Measurements from ENCODE around the gene TEKT3. TPM values are rescaled to one million over a fixed set of nuclear protein-coding genes. Genes with fewer than 3 reads are reported as not detected.
A peak's percentile ranks its signal among the peaks of the same experiment; 100 is the strongest.

The TEKT3 gene
- total and polyA plus RNA-seq, 8 donors, result 0.65 to 2.7 (median 0.92) TPM; not detected in 5

DNA sequence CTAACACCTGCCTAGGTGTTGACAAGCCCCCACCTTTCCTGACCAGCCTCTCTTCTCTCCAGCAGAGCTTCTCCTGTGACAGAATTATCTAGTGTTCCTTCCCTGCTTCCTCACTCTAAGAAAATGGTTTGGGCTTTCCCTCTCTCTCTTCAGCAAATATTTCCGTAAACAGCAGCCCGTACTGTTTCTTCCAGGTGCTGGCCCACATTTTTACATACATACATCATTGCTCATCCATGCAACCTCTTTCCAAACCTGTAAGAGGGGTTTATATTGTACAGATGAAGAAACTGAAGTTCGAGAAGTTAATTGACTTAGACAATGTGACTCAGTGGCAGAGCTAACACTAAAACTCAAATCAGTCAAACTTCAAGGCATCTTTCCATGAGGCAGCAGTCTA lies 569 bp upstream of the TEKT3 start:
- H3K9me3 ChIP-seq, result no peaks in the 10 kb centered on the region
- DNase-seq, result no peak
- H3K36me3 ChIP-seq, result no peaks in the 10 kb centered on the region
- peaks cover 0 to 36% (median 23%) of the 10 kb centered on the region in 3 donors for H3K27me3 ChIP-seq
- peak overlapping the region; percentile 48 to 59 (median 54) for H3K4me3 ChIP-seq
- peaks cover 0 to 22% (median 13%) of the 10 kb centered on the region in 4 donors for H3K4me1 ChIP-seq
- H3K27ac ChIP-seq, result peak overlapping the region in 1 of 5 donors; percentile 14
- intact Hi-C loops (cut with DNase I; ENCODE audit: low total_unique reads), result no loop called here
- TF ChIP-seq POLR2A (IDR thresholded peaks at IDR 0.05) (no peak), EP300 (IDR thresholded peaks at IDR 0.05) (no peak), POLR2AphosphoS5 (IDR thresholded peaks at IDR 0.05) (no peak)
- TF ChIP-seq, protein P1, sequence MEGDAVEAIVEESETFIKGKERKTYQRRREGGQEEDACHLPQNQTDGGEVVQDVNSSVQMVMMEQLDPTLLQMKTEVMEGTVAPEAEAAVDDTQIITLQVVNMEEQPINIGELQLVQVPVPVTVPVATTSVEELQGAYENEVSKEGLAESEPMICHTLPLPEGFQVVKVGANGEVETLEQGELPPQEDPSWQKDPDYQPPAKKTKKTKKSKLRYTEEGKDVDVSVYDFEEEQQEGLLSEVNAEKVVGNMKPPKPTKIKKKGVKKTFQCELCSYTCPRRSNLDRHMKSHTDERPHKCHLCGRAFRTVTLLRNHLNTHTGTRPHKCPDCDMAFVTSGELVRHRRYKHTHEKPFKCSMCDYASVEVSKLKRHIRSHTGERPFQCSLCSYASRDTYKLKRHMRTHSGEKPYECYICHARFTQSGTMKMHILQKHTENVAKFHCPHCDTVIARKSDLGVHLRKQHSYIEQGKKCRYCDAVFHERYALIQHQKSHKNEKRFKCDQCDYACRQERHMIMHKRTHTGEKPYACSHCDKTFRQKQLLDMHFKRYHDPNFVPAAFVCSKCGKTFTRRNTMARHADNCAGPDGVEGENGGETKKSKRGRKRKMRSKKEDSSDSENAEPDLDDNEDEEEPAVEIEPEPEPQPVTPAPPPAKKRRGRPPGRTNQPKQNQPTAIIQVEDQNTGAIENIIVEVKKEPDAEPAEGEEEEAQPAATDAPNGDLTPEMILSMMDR (IDR thresholded peaks at IDR 0.05), result no peak
- 65 to 70% (median 67%) methylated on average over 3 of the region's 3 CpGs for WGBS, 5 donors

DNA sequence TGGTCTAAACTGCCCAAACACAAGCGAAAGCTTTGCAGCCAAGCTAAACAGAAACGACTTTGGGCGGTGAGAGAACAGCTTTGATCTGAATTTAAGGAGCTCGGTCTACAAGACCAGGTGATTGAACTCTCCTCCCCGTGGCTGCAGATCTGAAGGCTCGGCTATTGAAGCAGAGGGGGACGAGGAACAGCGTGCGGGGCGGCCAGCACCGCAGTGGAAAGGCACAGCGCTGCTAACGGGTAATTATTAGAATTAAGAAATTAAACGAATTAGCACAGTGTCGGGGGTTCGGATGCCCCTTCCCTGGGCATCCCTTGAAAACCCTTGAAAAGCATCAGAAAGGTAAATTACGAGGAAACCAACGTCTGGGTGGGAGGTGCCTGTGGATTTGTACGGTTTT lies 431 bp downstream of the TEKT3 start:
- Histone ChIP-seq H3K9me3 (no peaks in the 10 kb centered on the region), H3K27me3 (peaks cover 0 to 29% (median 23%) of the 10 kb centered on the region in 3 donors), H3K27ac (peak overlapping the region in 1 of 5 donors; percentile 14), H3K4me3 (peak overlapping the region; percentile 48 to 59 (median 54)), H3K4me1 (peaks cover 0 to 22% (median 13%) of the 10 kb centered on the region in 4 donors), H3K36me3 (no peaks in the 10 kb centered on the region)
- DNase-seq, result no peak
- intact Hi-C loops (cut with DNase I; ENCODE audit: low total_unique reads), result no loop called here
- TF ChIP-seq, protein P1 (IDR thresholded peaks at IDR 0.05), result no peak
- TF ChIP-seq POLR2A (IDR thresholded peaks at IDR 0.05), result no peak
- no peak for TF ChIP-seq EP300 (IDR thresholded peaks at IDR 0.05)
- no peak for TF ChIP-seq POLR2AphosphoS5 (IDR thresholded peaks at IDR 0.05)
- WGBS, 5 donors, result 3 to 10% (median 5%) methylated on average over 19 of the region's 19 CpGs

DNA sequence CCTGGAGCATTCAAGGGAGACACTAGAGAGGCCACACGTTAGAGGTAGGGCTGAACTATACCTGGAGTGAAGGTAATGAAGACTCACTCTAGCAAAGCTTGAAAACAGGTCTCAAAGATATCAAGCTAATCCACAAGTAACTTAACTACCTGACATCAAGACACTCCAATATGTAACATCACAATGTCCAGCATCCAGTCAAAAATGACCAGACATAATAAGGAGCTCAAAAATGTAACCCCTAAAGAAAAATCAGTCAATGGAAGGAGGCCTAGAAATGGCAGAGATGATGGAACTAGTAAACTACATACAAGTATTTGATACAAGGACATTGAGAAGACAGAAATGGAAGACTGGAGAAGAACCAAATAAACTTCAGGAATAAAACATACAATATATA lies 6.0 kb downstream of the TEKT3 start:
- H3K9me3 ChIP-seq, result peaks cover 0 to 8% (median 3%) of the 10 kb centered on the region in 4 donors
- 54 to 80% (median 72%) methylated on average over 1 of the region's 1 CpG for WGBS, 5 donors
- no peaks in the 10 kb centered on the region for H3K27me3 ChIP-seq
- no peak for DNase-seq
- no peak overlapping the region for H3K27ac ChIP-seq
- peaks cover 0 to 7% (median 0%) of the 10 kb centered on the region in 4 donors for H3K4me1 ChIP-seq
- TF ChIP-seq EP300 (IDR thresholded peaks at IDR 0.05) (no peak), POLR2A (IDR thresholded peaks at IDR 0.05) (no peak), POLR2AphosphoS5 (IDR thresholded peaks at IDR 0.05) (no peak)
- H3K4me3 ChIP-seq, result no peak overlapping the region
- intact Hi-C loops (cut with DNase I; ENCODE audit: low total_unique reads), result no loop called here
- H3K36me3 ChIP-seq, result no peaks in the 10 kb centered on the region

DNA sequence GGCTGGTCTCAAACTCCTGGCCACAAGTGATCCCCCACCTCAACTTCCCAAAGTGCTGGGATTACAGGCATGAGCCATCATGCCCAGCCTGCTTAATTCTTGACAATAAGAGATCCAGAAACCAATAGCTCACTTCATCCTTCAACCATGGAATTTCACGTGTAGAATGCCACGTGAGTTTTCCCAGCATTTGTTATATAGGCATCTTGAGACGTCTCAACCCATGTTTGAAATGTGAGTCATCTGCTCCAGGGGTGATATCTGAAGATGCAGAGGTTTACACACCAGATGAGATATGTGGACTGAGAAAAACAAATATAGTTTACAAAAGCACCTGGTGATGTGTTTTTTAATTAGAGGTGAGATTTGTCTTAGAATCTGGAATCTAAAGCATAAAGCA lies 7.1 kb downstream of the TEKT3 start:
- intact Hi-C loops (cut with DNase I; ENCODE audit: low total_unique reads), result no loop called here
- 55 to 77% (median 72%) methylated on average over 3 of the region's 3 CpGs for WGBS, 5 donors
- no peaks in the 10 kb centered on the region for H3K36me3 ChIP-seq
- DNase-seq, result no peak
- TF ChIP-seq POLR2A (IDR thresholded peaks at IDR 0.05) (no peak), EP300 (IDR thresholded peaks at IDR 0.05) (no peak), POLR2AphosphoS5 (IDR thresholded peaks at IDR 0.05) (no peak)
- TF ChIP-seq, protein P1 (IDR thresholded peaks at IDR 0.05), result no peak
- peaks cover 0 to 4% (median 0%) of the 10 kb centered on the region in 4 donors for H3K4me1 ChIP-seq
- H3K27me3 ChIP-seq, result no peaks in the 10 kb centered on the region
- no peak overlapping the region for H3K27ac ChIP-seq
- H3K9me3 ChIP-seq, result peaks cover 0 to 8% (median 3%) of the 10 kb centered on the region in 4 donors
- no peak overlapping the region for H3K4me3 ChIP-seq

DNA sequence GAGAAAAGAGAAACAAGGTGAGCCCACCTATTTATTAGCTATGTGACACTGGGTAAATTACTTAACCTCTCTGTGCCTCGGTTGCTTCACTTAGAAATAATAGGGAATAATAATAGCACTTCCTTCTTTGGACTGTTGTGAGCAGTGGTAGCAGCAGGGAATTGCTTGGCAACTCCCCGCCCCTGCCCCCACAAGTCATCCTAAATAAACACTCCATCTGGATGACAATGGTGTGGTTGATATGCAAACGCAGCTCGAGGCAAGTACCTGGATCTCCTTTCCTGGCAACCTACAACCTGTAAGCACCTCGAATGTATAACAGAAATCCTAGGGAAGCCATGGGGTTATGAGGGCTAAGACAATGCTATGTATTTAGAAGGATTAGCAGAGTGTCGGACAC lies 9.1 kb downstream of the TEKT3 start:
- H3K9me3 ChIP-seq, result peaks cover 0 to 8% (median 3%) of the 10 kb centered on the region in 4 donors
- WGBS, 5 donors, result 24 to 39% (median 37%) methylated on average over 6 of the region's 6 CpGs
- intact Hi-C loops (cut with DNase I; ENCODE audit: low total_unique reads), result no loop called here
- no peaks in the 10 kb centered on the region for H3K36me3 ChIP-seq
- no peak overlapping the region for H3K27ac ChIP-seq
- DNase-seq, result peak in 1 of 2 donors; percentile 37
- no peak overlapping the region for H3K4me3 ChIP-seq
- no peaks in the 10 kb centered on the region for H3K27me3 ChIP-seq
- TF ChIP-seq, protein P1 (IDR thresholded peaks at IDR 0.05), result no peak
- TF ChIP-seq POLR2AphosphoS5 (IDR thresholded peaks at IDR 0.05) (no peak), EP300 (IDR thresholded peaks at IDR 0.05) (no peak), POLR2A (IDR thresholded peaks at IDR 0.05) (no peak)
- no peaks in the 10 kb centered on the region for H3K4me1 ChIP-seq
